LNCaP clone FGC (cell line): Measurements from ENCODE around the gene CNGA1.
A peak's percentile ranks its signal among the peaks of the same experiment; 100 is the strongest.

Source experiments
- DNase-seq: peaks from one replicate; pipeline ENCODE4 v3.0.0-alpha.2; 2011; ENCODE audit warnings: low read depth
- H3K4me3 ChIP-seq: 2 replicates; pipeline ENCODE4 v1.5.1; 2011; ENCODE audit warnings: mild to moderate bottlenecking, low read depth, low read length, control low read depth
- TF ChIP-seq, protein P1 (sequence below): IDR thresholded peaks from 2 replicates; pipeline ENCODE4 v1.5.1; 2012; ENCODE audit warnings: mild to moderate bottlenecking; ENCODE audit not compliant: control insufficient read depth, insufficient read depth; ENCODE audit errors: extremely low read depth

Gene CNGA1

DNA sequence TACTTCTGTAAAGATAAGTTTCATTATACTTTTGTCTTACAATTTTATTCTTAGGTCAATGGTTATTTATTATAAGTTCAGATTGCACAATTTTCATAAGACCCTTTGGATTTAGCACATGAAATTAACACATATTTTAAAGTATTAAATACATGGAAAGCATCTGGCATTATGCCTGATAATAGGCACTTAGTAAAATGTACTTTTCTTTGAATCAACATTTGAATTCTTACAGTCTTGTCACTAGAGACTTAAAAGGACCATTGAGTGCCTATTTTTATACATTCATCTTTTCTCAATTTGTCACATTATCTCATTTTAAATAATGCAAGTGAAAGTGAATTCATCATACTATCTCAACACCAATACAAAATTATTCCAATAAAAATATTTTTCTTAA is 23.1 kb upstream of the CNGA1 start:
- TF ChIP-seq, protein P1, sequence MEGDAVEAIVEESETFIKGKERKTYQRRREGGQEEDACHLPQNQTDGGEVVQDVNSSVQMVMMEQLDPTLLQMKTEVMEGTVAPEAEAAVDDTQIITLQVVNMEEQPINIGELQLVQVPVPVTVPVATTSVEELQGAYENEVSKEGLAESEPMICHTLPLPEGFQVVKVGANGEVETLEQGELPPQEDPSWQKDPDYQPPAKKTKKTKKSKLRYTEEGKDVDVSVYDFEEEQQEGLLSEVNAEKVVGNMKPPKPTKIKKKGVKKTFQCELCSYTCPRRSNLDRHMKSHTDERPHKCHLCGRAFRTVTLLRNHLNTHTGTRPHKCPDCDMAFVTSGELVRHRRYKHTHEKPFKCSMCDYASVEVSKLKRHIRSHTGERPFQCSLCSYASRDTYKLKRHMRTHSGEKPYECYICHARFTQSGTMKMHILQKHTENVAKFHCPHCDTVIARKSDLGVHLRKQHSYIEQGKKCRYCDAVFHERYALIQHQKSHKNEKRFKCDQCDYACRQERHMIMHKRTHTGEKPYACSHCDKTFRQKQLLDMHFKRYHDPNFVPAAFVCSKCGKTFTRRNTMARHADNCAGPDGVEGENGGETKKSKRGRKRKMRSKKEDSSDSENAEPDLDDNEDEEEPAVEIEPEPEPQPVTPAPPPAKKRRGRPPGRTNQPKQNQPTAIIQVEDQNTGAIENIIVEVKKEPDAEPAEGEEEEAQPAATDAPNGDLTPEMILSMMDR, result no peak
- DNase-seq, result no peak

DNA sequence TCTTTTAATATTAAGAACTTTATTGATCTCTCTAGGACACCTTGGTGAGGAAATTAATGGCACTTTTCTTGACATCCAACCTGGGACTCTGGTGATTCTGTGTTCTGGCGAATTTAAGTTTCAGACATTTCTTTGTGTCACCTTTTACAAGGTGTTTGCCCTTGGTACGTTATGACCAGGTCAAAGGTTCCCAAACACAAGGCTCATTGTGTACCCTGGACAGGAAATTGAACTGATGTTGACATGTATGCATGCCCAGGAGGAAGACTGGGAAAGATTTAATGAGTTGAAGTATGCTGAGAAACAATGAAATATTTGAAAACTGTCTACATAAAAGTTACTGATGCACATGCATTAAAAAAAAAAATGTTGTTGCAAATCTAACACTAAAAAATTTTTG is 22.2 kb upstream of the CNGA1 start:
- H3K4me3 ChIP-seq, result no peak overlapping the region
- DNase-seq, result no peak
- TF ChIP-seq, protein P1, result no peak

More for the DNA sequence above, 23.1 kb upstream of the CNGA1 start:
- no peak overlapping the region for H3K4me3 ChIP-seq

DNA sequence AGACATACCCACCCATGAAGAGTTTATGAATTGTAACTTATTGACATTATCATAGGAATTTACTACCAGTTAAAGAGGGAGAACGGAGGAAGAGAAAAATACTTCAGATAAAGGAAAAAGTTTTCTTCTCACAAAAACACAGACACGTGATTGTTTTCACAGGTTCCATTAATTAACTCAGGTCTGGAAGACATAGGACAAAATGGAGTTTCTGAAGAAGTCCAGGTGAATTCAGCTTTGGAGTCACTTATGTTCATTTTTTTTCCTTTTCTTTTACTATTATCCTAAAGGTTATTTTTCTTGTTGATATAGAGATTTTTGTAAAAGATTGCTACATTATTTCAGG is 20.6 kb upstream of the CNGA1 start:
- no peak overlapping the region for H3K4me3 ChIP-seq
- DNase-seq, result no peak
- TF ChIP-seq, protein P1, result no peak

DNA sequence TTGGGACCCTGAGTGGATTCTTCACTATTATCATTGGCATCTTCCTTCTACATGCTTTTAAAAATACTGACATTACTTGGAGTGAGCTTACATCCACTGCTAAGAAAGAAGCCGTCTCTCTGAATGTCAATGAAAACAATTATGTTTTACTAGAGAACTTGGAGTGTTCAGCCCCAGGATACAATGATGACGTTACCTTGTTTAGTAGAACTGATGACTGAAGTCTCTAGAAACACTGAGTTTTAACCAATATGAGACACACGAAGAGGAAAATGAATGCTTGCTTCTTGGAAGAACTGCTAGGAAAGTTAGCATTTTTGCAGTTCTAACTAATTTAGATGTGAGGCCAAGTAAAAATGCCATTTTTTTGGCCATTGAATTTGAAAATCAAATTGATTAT is 19.5 kb upstream of the CNGA1 start:
- no peak overlapping the region for H3K4me3 ChIP-seq
- TF ChIP-seq, protein P1, result no peak

DNA sequence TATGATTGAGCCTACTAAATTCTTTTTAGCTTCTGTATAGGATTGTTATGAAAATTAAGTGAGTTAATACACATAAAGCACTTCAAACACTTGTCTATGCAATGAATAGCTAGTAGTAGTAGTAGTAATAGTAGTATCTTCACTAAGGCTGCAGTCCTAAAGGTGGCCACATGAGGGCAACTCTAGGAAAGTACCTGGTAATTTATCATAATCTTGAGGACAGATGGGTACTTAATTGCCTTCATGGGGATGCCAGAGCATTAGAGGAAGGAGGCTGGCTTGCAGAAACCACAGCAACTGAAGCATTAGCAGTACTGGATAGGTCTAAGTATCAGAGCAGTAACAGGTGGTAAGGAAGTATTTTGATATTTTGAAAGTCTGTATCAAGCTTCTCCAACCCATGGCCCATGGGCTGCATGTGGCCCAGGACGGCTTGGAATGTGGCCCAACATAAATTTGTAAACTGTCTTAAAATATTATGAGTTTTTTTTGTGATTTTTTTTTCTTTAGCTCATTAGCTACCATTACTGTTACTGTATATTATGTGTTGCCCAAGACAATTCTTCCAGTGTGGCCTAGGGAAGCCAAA is 17.4 kb upstream of the CNGA1 start:
- TF ChIP-seq, protein P1, result peak; percentile 36; the same call in 1 of the 2 replicates
- no peak overlapping the region for H3K4me3 ChIP-seq
- DNase-seq, result no peak

More for the DNA sequence above, 19.5 kb upstream of the CNGA1 start:
- DNase-seq, result no peak

DNA sequence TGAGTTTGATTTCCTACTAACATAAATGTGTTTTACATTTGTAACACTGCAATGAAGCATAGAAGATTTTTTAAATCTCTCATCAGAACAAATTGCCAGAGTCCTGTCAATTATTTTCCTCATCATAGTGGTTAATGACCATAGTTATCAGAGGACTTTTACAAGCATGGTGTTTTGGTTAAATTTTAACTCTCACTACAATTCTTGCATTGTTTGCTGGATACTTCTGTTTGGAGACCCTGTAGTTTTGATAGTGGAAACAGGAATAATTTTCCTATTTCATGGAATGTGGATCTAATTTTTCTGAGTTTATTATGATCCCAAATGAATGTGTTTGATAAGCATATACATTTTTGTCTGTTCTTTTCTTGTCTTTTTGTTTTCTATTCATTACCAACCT is 16.9 kb upstream of the CNGA1 start:
- no peak overlapping the region for H3K4me3 ChIP-seq
- no peak for DNase-seq
- TF ChIP-seq, protein P1, result no peak

DNA sequence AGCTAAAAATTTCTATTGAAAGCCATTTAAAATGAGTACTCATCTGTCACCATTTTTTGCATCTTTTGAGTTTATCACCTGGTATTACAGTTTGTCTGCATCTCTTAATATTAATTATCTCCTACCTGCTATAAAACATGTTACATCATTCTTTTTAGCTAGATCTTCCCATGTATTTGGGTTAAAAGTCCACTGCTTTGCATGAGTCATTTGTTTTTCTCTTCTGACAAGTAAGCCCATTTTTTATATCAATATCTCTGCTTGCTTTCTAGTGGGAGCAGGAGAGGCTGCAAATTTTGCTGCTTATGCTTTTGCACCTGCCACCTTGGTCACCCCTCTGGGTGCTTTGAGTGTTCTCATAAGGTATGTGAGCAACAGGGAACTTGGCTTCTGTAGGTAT is 16.2 kb upstream of the CNGA1 start:
- no peak for DNase-seq
- TF ChIP-seq, protein P1, result no peak
- no peak overlapping the region for H3K4me3 ChIP-seq
